ENCODE measurements around the gene STXBP5L. TPM values are rescaled to one million over a fixed set of nuclear protein-coding genes. Genes with fewer than 3 reads are reported as not detected.
A peak's percentile ranks its signal among the peaks of the same experiment; 100 is the strongest.
"Not testable (repeated sequence)": the region's sequence is repeated elsewhere in the genome, so short reads cannot be mapped to it uniquely, and the experiment has no call there.

Gene STXBP5L
- polyA plus RNA-seq, 2 of the 4 experiments (the other 2 are of a cell fraction) = 0.08 TPM; not detected in 1

- Histone ChIP-seq H3K4me1 (no peaks in the 10 kb centered on the region), H3K4me2 (no peak overlapping the region), H3K9me3 (no peaks in the 10 kb centered on the region), H3K27ac (no peak overlapping the region), H3K4me3 (no peak overlapping the region)
- ATAC-seq (no peak), DNase-seq (ENCODE audit: low read depth in 1 of 2, low spot score in 1 of 2) (no peak), FAIRE-seq (no peak)
- ChIA-PET POLR2A (no interaction called here), CTCF (no interaction called here)
- TF ChIP-seq ELK1 (IDR thresholded peaks at IDR 0.05; ENCODE audit: low read depth, low read length) (no peak), EHF (CRISPR knock-in tag; IDR thresholded peaks at IDR 0.05) (no peak), MAZ (IDR thresholded peaks at IDR 0.05; ENCODE audit: borderline replicate concordance, low read depth, low read length) (no peak), SMC3 (IDR thresholded peaks at IDR 0.05) (no peak), HOXA7 (CRISPR knock-in tag; IDR thresholded peaks at IDR 0.05) (no peak)
- 10% methylated on average over 3 of the region's 4 CpGs for WGBS (ENCODE audit: missing lambda C conversion rate)
Measured at GRCh38 chr3:121096953-121097352, 188.9 kb downstream of the STXBP5L start.

GRCh38 chr3:121111086-121111485, 203.1 kb downstream of the STXBP5L start:
- POLR2A ChIA-PET; H3K4me3 ChIP-seq; CTCF ChIA-PET; H3K9me3 ChIP-seq; H3K4me2 ChIP-seq; FAIRE-seq; H3K27ac ChIP-seq; ATAC-seq; H3K4me1 ChIP-seq; DNase-seq (ENCODE audit: low read depth in 1 of 2, low spot score in 1 of 2): not testable (repeated sequence)
- WGBS (ENCODE audit: missing lambda C conversion rate) = 6% methylated on average over 2 of the region's 2 CpGs

- H3K4me3 ChIP-seq = no peak overlapping the region
- POLR2A ChIA-PET = no interaction called here
- FAIRE-seq (no peak), DNase-seq (ENCODE audit: low read depth in 1 of 2, low spot score in 1 of 2) (peak in 1 of 2 experiments; percentile 3), ATAC-seq (peak; percentile 43 to 68; a peak in 3 of 6 replicates)
- H3K4me2 ChIP-seq = no peak overlapping the region
- H3K9me3 ChIP-seq = no peaks in the 10 kb centered on the region
- H3K27ac ChIP-seq = no peak overlapping the region
- no peak for TF ChIP-seq TP53 (CRISPR knock-in tag; IDR thresholded peaks at IDR 0.05)
- no peak for TF ChIP-seq MAFK (IDR thresholded peaks at IDR 0.05; ENCODE audit: partially characterized antibody)
- no peak for TF ChIP-seq HES2 (IDR thresholded peaks at IDR 0.05)
- TF ChIP-seq FOSB (CRISPR knock-in tag; IDR thresholded peaks at IDR 0.05) = no peak
- no peak for TF ChIP-seq EHMT2 (IDR thresholded peaks at IDR 0.05; ENCODE audit: low read depth)
- no peak for TF ChIP-seq HEYL (CRISPR knock-in tag; IDR thresholded peaks at IDR 0.05)
- TF ChIP-seq EP300 (IDR thresholded peaks at IDR 0.05) = no peak
- TF ChIP-seq CHD2 (IDR thresholded peaks at IDR 0.05; ENCODE audit: low read length, partially characterized antibody) = no peak
- no peak for TF ChIP-seq RNF2 (IDR thresholded peaks at IDR 0.05; ENCODE audit: borderline replicate concordance, low read depth)
- TF ChIP-seq ELK1 (IDR thresholded peaks at IDR 0.05; ENCODE audit: low read depth, low read length) = no peak
- TF ChIP-seq KDM5A (IDR thresholded peaks at IDR 0.05) = no peak
- TF ChIP-seq ZSCAN20 (CRISPR knock-in tag; IDR thresholded peaks at IDR 0.05) = no peak
- TF ChIP-seq HDAC2 (IDR thresholded peaks at IDR 0.05) = no peak
- no peak for TF ChIP-seq CBX8 (IDR thresholded peaks at IDR 0.05)
- TF ChIP-seq TFCP2L1 (CRISPR knock-in tag; IDR thresholded peaks at IDR 0.05) = no peak
- no peak for TF ChIP-seq HMGXB4 (CRISPR knock-in tag; IDR thresholded peaks at IDR 0.05; ENCODE audit: borderline replicate concordance)
- TF ChIP-seq E2F6 (IDR thresholded peaks at IDR 0.05; ENCODE audit: borderline replicate concordance, low read depth) = no peak
- no peak for TF ChIP-seq ATOH8 (CRISPR knock-in tag; IDR thresholded peaks at IDR 0.05; ENCODE audit: low read depth)
- TF ChIP-seq NPAS2 (CRISPR knock-in tag; IDR thresholded peaks at IDR 0.05; ENCODE audit: borderline replicate concordance) = no peak
- no peak for TF ChIP-seq JUN (IDR thresholded peaks at IDR 0.05)
- 63% methylated on average over 14 of the region's 15 CpGs for WGBS (ENCODE audit: missing lambda C conversion rate)
- CTCF ChIA-PET = interaction anchor here (0.6 kb wide), 1 partner anchor 1065 kb away, joined by 3 read pairs; no protein-coding TSS in a partner anchor
- no peaks in the 10 kb centered on the region for H3K4me1 ChIP-seq
Measured at GRCh38 chr3:121111914-121112612, 204.1 kb downstream of the STXBP5L start.
